ENCODE results near the gene RPS27A.
"Not testable (repeated sequence)": the region's sequence is repeated elsewhere in the genome, so short reads cannot be mapped to it uniquely, and the experiment has no call there.

The RPS27A gene

GRCh38 chr2:55239656-55240222 lies 7.3 kb downstream of the RPS27A start:
- no peak for DNase-seq (ENCODE audit: low read depth, low spot score)

DNA sequence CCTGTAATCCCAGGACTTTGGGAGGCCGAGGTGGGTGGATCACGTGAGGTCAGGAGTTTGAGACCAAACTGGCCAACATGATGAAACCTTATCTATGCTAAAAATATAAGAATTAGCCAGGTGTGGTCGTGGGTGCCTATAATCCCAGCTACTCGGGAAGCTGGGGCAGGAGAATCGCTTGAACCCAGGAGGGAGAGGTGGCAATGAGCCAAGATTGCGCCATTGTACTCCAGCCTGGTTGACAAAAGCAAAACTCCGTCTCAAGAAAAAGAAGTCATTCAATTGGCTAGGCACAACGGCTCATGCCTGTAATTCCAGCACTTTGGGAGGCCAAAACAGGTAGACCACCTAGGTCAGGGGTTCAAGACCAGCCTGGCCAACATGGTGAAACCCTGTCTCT lies 9.1 kb downstream of the RPS27A start:
- DNase-seq (ENCODE audit: low read depth, low spot score) = not testable (repeated sequence)

DNA sequence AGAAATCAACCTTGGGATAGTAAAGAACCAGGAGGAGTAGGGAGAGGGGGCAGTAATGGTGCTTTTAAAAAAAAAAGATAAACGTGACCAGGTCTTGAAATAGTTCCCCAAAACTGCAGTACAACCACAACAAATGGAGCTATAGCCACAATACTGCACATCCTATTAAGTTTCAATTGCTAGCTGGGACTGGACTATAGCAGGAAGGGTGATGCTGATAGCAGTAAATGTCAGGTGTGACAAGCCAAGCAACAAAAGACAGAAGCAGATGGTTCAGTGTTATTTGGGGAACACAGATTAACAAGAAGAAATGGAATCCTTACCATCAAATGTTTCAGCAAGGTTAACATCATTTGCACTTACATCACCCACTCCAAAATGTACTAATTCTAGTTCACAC lies 10.1 kb downstream of the RPS27A start:
- DNase-seq (ENCODE audit: low read depth, low spot score) = no peak

DNA sequence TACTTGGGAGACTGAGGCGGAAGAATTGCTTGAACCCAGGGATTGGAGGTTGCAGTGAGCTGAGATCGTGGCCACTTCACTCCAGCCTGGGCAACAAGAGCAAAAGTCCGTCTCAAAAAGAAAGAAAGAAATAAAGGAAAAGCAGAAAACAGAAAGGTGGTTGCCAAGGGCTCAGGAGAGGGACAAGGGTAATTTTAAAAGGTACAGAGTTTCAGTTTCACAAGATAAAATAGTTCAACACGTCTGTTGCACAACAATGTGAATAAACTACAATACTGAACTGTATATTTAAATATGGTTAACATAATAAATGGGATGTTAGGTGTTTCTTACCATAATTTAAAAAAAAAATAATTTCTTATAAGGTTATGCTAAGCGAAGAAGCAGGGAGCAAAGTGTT lies 12.9 kb downstream of the RPS27A start:
- DNase-seq (ENCODE audit: low read depth, low spot score) = no peak

GRCh38 chr2:55247025-55247424 lies 14.5 kb downstream of the RPS27A start:
- DNase-seq (ENCODE audit: low read depth, low spot score) = no peak

DNA sequence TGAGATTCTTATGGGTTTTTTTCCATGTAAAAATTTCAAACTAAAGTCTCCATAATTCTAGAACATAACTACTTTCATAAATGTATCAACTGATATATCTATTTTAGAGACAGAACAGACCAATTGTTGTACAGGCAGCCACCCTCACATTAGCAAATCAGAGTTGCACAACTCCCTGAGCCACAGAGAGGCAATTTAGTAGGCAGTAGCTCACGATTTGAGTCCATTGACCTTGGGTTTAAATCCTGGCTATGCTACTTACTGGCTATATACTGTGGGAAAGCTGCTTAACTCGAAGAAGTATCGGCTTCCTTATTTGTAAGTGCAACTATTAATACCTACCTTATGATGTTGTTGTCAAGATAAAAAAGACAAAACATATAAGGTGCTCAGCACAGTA lies 20.3 kb downstream of the RPS27A start:
- DNase-seq (ENCODE audit: low read depth, low spot score) = no peak

DNA sequence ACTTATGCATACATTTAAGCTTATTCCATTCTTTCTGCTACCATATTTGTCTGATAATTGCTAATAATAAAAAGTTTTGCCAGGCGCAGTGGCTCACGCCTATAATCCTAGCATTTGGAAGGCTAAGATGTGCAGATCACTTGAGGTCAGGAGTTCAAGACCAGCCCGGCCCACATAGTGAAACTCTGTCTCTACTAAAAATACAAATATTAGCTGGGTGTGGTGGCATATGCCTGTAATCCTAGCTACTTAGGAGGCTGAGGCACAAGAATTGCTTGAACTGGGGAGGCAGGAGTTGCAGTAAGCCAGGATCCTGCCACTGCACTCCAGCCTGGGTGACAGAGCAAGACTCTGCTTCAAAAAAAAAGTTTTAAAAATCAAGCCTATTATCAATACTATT lies 27.1 kb downstream of the RPS27A start:
- DNase-seq (ENCODE audit: low read depth, low spot score) = not testable (repeated sequence)

DNA sequence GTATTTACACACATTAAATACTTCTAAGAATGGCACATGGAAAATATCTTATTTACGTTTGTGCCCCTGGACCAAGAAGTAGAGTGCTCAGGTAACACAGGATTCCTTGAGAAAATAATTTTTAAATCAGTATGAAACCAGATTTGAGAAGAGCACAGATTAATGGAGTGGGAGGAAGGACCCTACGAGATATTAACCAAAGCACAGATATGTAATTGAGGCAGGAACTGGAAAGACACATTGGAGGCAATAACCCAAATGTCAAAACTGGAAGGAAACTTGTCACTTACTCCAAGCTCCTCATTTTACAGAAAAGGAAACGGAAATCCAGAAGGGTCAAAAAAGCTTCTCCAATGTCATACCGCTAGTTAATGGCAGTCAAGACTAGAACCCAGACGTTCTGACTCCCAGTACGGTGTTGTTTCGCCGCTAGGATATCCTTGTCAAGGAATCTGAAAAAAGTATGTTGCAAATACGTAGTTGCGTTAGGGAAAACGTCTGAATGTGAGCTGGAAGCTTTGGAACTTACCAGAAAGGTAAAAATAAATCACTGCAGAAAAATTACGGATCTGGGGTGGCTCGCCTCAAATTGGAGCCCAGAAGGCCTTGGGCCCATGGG lies 35.9 kb downstream of the RPS27A start:
- no peak for DNase-seq (ENCODE audit: low read depth, low spot score)

- peak; percentile 74 for DNase-seq (ENCODE audit: low read depth, low spot score)
These were observed 36.6 kb downstream of the RPS27A start, which contains the start of gene MTIF2 for GRCh38 chr2:55268907-55269644. TSS of gene MTIF2 (minus strand) at chr2:55269231. CDS start at chr2:55263858, 5,373 bp downstream.

DNA sequence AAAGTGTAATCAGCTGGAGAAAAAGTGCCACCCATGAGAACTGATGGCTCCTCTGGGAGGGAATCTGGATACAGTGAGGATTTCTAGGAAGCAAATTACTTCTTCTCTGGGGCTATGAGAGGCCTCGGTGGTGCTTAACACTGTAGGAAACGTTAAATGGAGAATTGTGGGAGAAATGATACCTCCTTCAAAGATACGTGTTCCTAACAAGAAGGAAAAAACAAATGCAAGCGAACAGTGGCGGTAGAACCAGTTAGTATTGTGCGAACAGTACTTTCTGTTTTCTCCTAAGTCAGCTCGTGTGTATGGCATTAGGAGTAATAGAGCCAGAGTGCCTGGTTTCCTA lies 37.1 kb downstream of the RPS27A start:
- DNase-seq (ENCODE audit: low read depth, low spot score) = no peak

DNA sequence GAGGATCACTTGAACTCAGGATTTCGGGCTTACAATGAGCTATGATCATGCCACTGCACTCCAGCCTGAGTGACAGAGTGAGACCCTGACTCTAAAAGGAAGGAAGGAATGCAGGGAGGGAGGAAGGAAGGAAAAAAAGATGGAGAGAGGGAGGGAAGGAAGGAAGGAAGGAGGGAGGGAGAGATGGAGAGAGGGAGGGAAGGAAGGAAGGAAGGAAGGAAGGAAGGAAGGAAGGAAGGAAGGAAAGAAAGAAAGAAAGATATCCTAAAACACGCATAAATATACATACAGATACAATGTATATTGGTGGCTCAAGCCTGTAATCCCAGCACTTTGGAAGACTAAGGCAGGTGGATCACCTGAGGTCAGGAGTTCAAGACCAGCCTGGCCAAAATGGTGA lies 41.9 kb downstream of the RPS27A start:
- not testable (repeated sequence) for DNase-seq (ENCODE audit: low read depth, low spot score)

DNA sequence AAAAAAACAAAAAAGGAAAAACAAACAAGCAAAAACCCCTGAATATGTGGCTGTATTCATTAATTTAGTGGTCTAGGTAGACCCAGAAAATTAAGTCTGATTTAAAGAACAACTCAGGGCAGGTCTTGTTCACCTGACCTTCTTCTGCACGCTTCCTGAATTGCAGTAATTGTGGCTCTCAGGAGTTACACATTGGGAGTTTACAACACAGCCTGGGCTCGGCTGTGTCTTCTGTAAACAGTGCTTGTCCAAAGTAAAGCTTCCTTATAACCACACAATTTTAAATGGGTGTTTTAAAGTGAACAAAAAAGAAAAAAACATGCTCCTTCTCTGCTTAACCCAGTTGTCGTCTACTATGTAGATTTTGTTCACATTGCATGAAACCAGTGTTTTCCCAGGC lies 44.8 kb downstream of the RPS27A start:
- no peak for DNase-seq (ENCODE audit: low read depth, low spot score)

DNA sequence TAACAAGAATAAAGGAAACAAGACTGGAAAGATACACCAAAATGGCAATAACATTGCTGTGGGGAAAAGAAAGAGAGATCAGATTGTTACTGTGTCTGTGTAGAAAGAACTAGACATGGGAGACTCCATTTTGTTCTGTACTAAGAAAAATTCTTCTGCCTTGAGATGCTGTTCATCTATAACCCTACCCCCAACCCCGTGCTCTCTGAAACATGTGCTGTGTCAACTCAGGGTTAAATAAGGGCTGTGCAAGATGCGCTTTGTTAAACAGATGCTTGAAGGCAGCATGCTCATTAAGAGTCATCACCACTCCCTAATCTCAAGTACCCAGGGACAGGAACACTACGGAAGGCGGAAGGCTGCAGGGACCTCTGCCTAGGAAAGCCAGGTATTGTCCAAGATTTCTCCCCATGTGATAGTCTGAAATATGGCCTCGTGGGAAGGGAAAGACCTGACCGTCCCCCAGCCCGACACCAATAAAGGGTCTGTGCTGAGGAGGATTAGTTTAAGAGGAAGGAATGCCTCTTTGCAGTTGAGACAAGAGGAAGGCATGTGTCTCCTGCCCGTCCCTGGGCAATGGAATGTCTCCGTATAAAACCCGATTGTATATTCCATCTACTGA lies 46.8 kb downstream of the RPS27A start:
- not testable (repeated sequence) for DNase-seq (ENCODE audit: low read depth, low spot score)

DNA sequence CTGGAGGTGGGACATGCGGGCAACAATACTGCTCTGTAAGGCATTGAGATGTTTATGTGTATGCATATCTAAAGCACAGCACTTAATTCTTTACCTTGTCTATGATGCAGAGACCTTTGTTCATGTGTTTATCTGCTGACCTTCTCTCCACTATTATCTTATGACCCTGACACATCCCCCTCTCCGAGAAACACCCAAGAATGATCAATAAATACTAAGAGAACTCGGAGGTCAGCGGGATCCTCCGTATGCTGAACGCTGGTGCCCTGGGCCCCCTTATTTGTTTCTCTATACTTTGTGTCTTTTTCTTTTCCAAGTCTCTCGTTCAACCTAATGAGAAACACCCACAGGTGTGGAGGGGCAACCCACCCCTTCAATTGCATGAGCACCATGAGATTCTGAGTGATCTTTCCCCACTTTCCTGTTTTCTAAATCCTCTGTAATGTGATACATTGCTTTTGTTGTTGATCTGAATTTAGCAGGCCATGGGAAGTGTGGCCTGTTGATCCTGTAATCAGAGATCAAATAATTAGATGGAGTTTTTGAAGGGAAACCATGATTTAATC lies 47.5 kb downstream of the RPS27A start:
- not testable (repeated sequence) for DNase-seq (ENCODE audit: low read depth, low spot score)

- not testable (repeated sequence) for DNase-seq (ENCODE audit: low read depth, low spot score)
These were observed 48.5 kb downstream of the RPS27A start for GRCh38 chr2:55280851-55281546.

- peak; percentile 54 for DNase-seq (ENCODE audit: low read depth, low spot score)
These were observed 49.8 kb downstream of the RPS27A start for GRCh38 chr2:55282110-55282917.

GRCh38 chr2:55283083-55283482 lies 50.6 kb downstream of the RPS27A start:
- DNase-seq (ENCODE audit: low read depth, low spot score) = no peak
